ENCODE data around the gene KHDC3L. TPM values are rescaled to one million over a fixed set of nuclear protein-coding genes. Genes with fewer than 3 reads are reported as not detected.
A peak's percentile ranks its signal among the peaks of the same experiment; 100 is the strongest.

The KHDC3L gene
- total RNA-seq, 4 donors from 2014 or later = not detected

- intact Hi-C loops (cut with DNase I) = no loop called here
- H3K4me3 ChIP-seq = peak within 1 kb of the TSS; percentile 35 to 46 (median 42)
- H3K27ac ChIP-seq (replicated peaks in 1 of 4) = peak within 1 kb of the TSS; percentile 40 to 79 (median 58)
- DNase-seq (ENCODE audit: extremely low spot score) = no peak
- H3K36me3 ChIP-seq = no peaks in the 10 kb centered on the region
- no peaks in the 10 kb centered on the region for H3K4me1 ChIP-seq
- no peaks in the 10 kb centered on the region for H3K27me3 ChIP-seq
- H3K9me3 ChIP-seq = no peaks in the 10 kb centered on the region
- TF ChIP-seq POLR2AphosphoS5 (IDR thresholded peaks at IDR 0.05) = peak in 1 of 2 donors; percentile 10
- no peak for TF ChIP-seq EP300 (IDR thresholded peaks at IDR 0.05)
- WGBS = 82% methylated on average over 51 of the region's 54 CpGs
These were observed 32.3 kb downstream of the KHDC3L start, which contains the start of gene DDX43 for GRCh38 chr6:73394577-73395354. Gene DDX43 (plus strand): TSS chr6:73394828. CDS start chr6:73394906, 78 bp downstream.

- Histone ChIP-seq H3K4me3 (no peak overlapping the region), H3K27ac (replicated peaks in 1 of 4) (no peak overlapping the region), H3K9me3 (no peaks in the 10 kb centered on the region), H3K27me3 (no peaks in the 10 kb centered on the region), H3K4me1 (no peaks in the 10 kb centered on the region), H3K36me3 (peaks cover 0 to under 1% (median 0%) of the 10 kb centered on the region in 4 donors)
- intact Hi-C loops (cut with DNase I) = no loop called here
- 97% methylated on average over 10 of the region's 10 CpGs for WGBS
- no peak for DNase-seq (ENCODE audit: extremely low spot score)
- TF ChIP-seq CTCF (IDR thresholded peaks at IDR 0.05) (no peak), POLR2A (IDR thresholded peaks at IDR 0.05; ENCODE audit: low read depth) (no peak), EP300 (IDR thresholded peaks at IDR 0.05) (no peak), POLR2AphosphoS5 (IDR thresholded peaks at IDR 0.05) (no peak)
These were observed 33.4 kb downstream of the KHDC3L start for GRCh38 chr6:73395875-73396274.

DNA sequence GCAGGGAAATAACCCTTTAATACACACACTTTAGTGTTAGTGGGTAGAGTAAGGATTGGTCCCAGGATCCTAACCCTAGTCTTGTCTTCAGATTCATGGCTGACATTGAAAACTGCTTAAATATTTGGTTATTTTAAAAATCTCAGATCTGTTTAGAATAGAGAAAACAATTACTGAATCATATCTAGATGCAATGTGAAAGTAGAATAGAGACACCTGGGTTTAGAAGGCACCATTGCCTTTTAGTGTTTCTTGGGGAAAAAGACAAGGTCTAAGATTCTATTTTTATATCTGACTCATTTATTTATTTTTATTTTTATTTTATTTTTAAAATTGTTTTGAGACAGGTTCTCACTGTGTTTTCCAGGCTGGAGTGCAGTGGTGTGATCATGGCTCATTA, 38.2 kb downstream of the KHDC3L start:
- Histone ChIP-seq H3K36me3 (peaks cover 0 to 3% (median 0%) of the 10 kb centered on the region in 4 donors), H3K27me3 (no peaks in the 10 kb centered on the region), H3K4me1 (no peaks in the 10 kb centered on the region), H3K4me3 (no peak overlapping the region), H3K9me3 (no peaks in the 10 kb centered on the region), H3K27ac (replicated peaks in 1 of 4) (no peak overlapping the region)
- DNase-seq (ENCODE audit: extremely low spot score) = no peak
- no peak for TF ChIP-seq POLR2AphosphoS5 (IDR thresholded peaks at IDR 0.05)
- TF ChIP-seq EP300 (IDR thresholded peaks at IDR 0.05) = no peak
- no peak for TF ChIP-seq CTCF (IDR thresholded peaks at IDR 0.05)
- TF ChIP-seq POLR2A (IDR thresholded peaks at IDR 0.05; ENCODE audit: low read depth) = no peak
- intact Hi-C loops (cut with DNase I) = no loop called here

DNA sequence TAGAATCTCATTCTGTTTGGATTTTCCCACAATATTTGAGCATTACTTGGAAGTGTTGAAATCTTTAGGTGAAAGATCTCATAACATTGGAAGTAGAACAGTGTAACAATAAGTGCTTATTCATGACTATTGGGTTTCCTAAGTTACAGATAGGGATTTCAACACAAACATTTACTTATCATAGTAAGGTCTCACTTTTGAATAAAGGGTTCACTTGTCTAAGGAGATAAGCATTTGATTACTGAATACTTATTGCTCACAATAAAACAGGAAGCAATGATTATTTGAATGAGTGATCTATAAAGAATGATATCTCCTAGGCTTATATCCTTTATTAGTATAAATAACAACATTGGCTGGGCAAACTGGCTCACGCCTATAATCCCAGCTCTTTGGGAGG, 46.9 kb downstream of the KHDC3L start:
- Histone ChIP-seq H3K27me3 (no peaks in the 10 kb centered on the region), H3K4me3 (no peak overlapping the region), H3K4me1 (no peaks in the 10 kb centered on the region), H3K36me3 (peaks cover 0 to 4% (median 0%) of the 10 kb centered on the region in 4 donors), H3K27ac (replicated peaks in 1 of 4) (no peak overlapping the region), H3K9me3 (no peaks in the 10 kb centered on the region)
- DNase-seq (ENCODE audit: extremely low spot score) = no peak
- no peak for TF ChIP-seq CTCF (IDR thresholded peaks at IDR 0.05)
- TF ChIP-seq POLR2A (IDR thresholded peaks at IDR 0.05; ENCODE audit: low read depth) = no peak
- no peak for TF ChIP-seq EP300 (IDR thresholded peaks at IDR 0.05)
- no peak for TF ChIP-seq POLR2AphosphoS5 (IDR thresholded peaks at IDR 0.05)
- WGBS = 95% methylated on average over 1 of the region's 1 CpG
- intact Hi-C loops (cut with DNase I) = no loop called here

GRCh38 chr6:73413102-73413501, 50.6 kb downstream of the KHDC3L start:
- Histone ChIP-seq H3K27ac (replicated peaks in 1 of 4) (no peak overlapping the region), H3K36me3 (peaks cover 0 to 12% (median 0%) of the 10 kb centered on the region in 4 donors), H3K9me3 (no peaks in the 10 kb centered on the region), H3K4me3 (no peak overlapping the region), H3K4me1 (no peaks in the 10 kb centered on the region), H3K27me3 (no peaks in the 10 kb centered on the region)
- DNase-seq (ENCODE audit: extremely low spot score) = no peak
- no peak for TF ChIP-seq CTCF (IDR thresholded peaks at IDR 0.05)
- TF ChIP-seq POLR2AphosphoS5 (IDR thresholded peaks at IDR 0.05) = no peak
- no peak for TF ChIP-seq EP300 (IDR thresholded peaks at IDR 0.05)
- TF ChIP-seq POLR2A (IDR thresholded peaks at IDR 0.05; ENCODE audit: low read depth) = no peak
- intact Hi-C loops (cut with DNase I) = no loop called here
- WGBS = 83% methylated on average over 3 of the region's 3 CpGs

Small RNAs within 50 kb of the gene (small RNA-seq; reads per million reads assigned to genes)
- gene RPL39P3 = 0 reads per million in 3 donors

Other genes starting within 250 kb of the KHDC3L start
- under 1 TPM in 1 of 4 donors, not detected in 3; 0.83 TPM for gene KHDC1L, start 137.2 kb upstream of the KHDC3L start, total RNA-seq
- gene KHDC1, start 99.5 kb upstream of the KHDC3L start, total RNA-seq = 1 to 10 TPM in 3 of 4 donors, not detected in 1; 1.3 to 2.5 (median 1.8) TPM
- gene DPPA5, start 8.4 kb upstream of the KHDC3L start, total RNA-seq = not detected
- gene OOEP, start 7.2 kb downstream of the KHDC3L start, total RNA-seq = not detected
- gene DDX43, start 32.2 kb downstream of the KHDC3L start, total RNA-seq = 1 to 10 TPM in 3 of 4 donors, under 1 TPM in 1; 0.80 to 3.5 (median 1.3) TPM
- 1 to 10 TPM; 2.4 to 6.1 (median 3.9) TPM for gene CGAS, start 89.6 kb downstream of the KHDC3L start, total RNA-seq
- gene MTO1, start 99.1 kb downstream of the KHDC3L start, total RNA-seq = 10 to 100 TPM; 15.2 to 38.6 (median 25.7) TPM
- over 10,000 TPM in 3 of 4 donors, 1,000 to 10,000 TPM in 1; 6,828 to 12,822 (median 11,636) TPM for gene EEF1A1, start 158.4 kb downstream of the KHDC3L start, total RNA-seq

Measured in esophagus muscularis mucosa (tissue), 4 donors.